Neural cell (in vitro differentiated cells): ENCODE data around the gene CFAP65. TPM values are rescaled to one million over a fixed set of nuclear protein-coding genes. Genes with fewer than 3 reads are reported as not detected.
A peak's percentile ranks its signal among the peaks of the same experiment; 100 is the strongest.

Experiments
- H2AFZ ChIP-seq: fragments of 200-600, 300-800 bp; sonication (generic), shearing (Covaris generic); 2 replicates; pipeline ENCODE4 v1.6.0; 2014; ENCODE audit warnings: low read depth, mild to moderate bottlenecking, antibody characterized with exemption, low read length, moderate library complexity
- H3F3A ChIP-seq: fragments of 200-600 bp; shearing (Covaris generic); 2 replicates; pipeline ENCODE4 v1.6.1; 2016; ENCODE audit warnings: mild to moderate bottlenecking, moderate library complexity, mixed read lengths, antibody characterized with exemption, low read length; ENCODE audit not compliant: insufficient read depth, poor library complexity, severe bottlenecking
- H3K27ac ChIP-seq: fragments of 200-600, 300-800 bp; sonication (generic), shearing (Covaris generic); 2 replicates; pipeline ENCODE4 v1.5.1; 2014; ENCODE audit warnings: mild to moderate bottlenecking, low read length, moderate library complexity
- H3K27me3 ChIP-seq: fragments of 300-800, 200-600 bp; sonication (generic), shearing (Covaris generic); 2 replicates; pipeline ENCODE4 v1.6.0; 2014; ENCODE audit warnings: mild to moderate bottlenecking, low read depth, low read length, moderate library complexity; ENCODE audit not compliant: insufficient read depth
- H3K36me3 ChIP-seq: fragments of 300-800, 200-600 bp; sonication (generic), shearing (Covaris generic); 2 replicates; pipeline ENCODE4 v1.5.1; 2014; ENCODE audit warnings: mild to moderate bottlenecking, antibody characterized with exemption, low read length, moderate library complexity; ENCODE audit not compliant: insufficient read depth
- H3K4me2 ChIP-seq: fragments of 300-800, 200-600 bp; sonication (generic), shearing (Covaris generic); 2 replicates; pipeline ENCODE4 v1.6.0; 2014; ENCODE audit warnings: mild to moderate bottlenecking, low read length
- H3K4me3 ChIP-seq: fragments of 300-800, 200-600 bp; sonication (generic), shearing (Covaris generic); 2 replicates; pipeline ENCODE4 v1.5.1; 2014; ENCODE audit warnings: mild to moderate bottlenecking, low read length, moderate library complexity
- H3K79me2 ChIP-seq: fragments of 200-600 bp; shearing (Covaris generic); replicated peaks from 2 replicates; pipeline ENCODE4 v1.6.0; 2014; ENCODE audit warnings: mild to moderate bottlenecking, low read length, moderate library complexity; ENCODE audit not compliant: insufficient read depth
- H3K9ac ChIP-seq: fragments of 300-800, 200-600 bp; sonication (generic), shearing (Covaris generic); 2 replicates; pipeline ENCODE4 v1.6.1; 2016; ENCODE audit warnings: mild to moderate bottlenecking, low read length, mixed read lengths
- H3K9me2 ChIP-seq: fragments of 200-600 bp; shearing (Covaris generic); 2 replicates; pipeline ENCODE4 v1.6.1; 2016; ENCODE audit warnings: mild to moderate bottlenecking, low read length, mixed read lengths; ENCODE audit not compliant: insufficient read depth
- H3K9me3 ChIP-seq: fragments of 200-600, 300-800 bp; sonication (generic), shearing (Covaris generic); 2 replicates; pipeline ENCODE4 v1.6.1; 2016; ENCODE audit warnings: mild to moderate bottlenecking, mixed run types, low read length, moderate library complexity, mixed read lengths
- H4K20me1 ChIP-seq: fragments of 200-600 bp; shearing (Covaris generic); 2 replicates; pipeline ENCODE4 v1.6.1; 2016; ENCODE audit warnings: mild to moderate bottlenecking, mixed run types; ENCODE audit not compliant: insufficient read depth
- EP300 ChIP-seq: fragments of 450-650 bp; conservative IDR thresholded peaks from 2 replicates; pipeline ENCODE4 v1.6.1; 2014; ENCODE audit warnings: antibody characterized with exemption, mild to moderate bottlenecking, moderate library complexity; ENCODE audit not compliant: poor library complexity, severe bottlenecking
- EZH2 ChIP-seq: fragments of 200-600, 300-800 bp; shearing (Covaris generic), sonication (generic); IDR thresholded peaks from 2 replicates; pipeline ENCODE4 v1.6.1; 2014; ENCODE audit warnings: antibody characterized with exemption, low read length, borderline replicate concordance, mild to moderate bottlenecking; ENCODE audit not compliant: insufficient read depth, poor library complexity, severe bottlenecking
- MXI1 ChIP-seq: fragments of 450-650 bp; conservative IDR thresholded peaks from 2 replicates; pipeline ENCODE4 v1.6.1; 2014; ENCODE audit warnings: antibody characterized with exemption, mild to moderate bottlenecking; ENCODE audit not compliant: poor library complexity, severe bottlenecking
- POLR2AphosphoS5 ChIP-seq: IDR thresholded peaks from 2 replicates; pipeline ENCODE4 v1.6.1; 2012
- RAD21 ChIP-seq: fragments of 450-650 bp; conservative IDR thresholded peaks from 2 replicates; pipeline ENCODE4 v1.6.1; 2014; ENCODE audit warnings: antibody characterized with exemption, mild to moderate bottlenecking, moderate library complexity
- SMC3 ChIP-seq: fragments of 450-650 bp; conservative IDR thresholded peaks from 2 replicates; pipeline ENCODE4 v1.6.1; 2014; ENCODE audit warnings: antibody characterized with exemption, mild to moderate bottlenecking, moderate library complexity; ENCODE audit not compliant: poor library complexity
- TAF1 ChIP-seq: IDR thresholded peaks from 2 replicates; pipeline ENCODE4 v1.6.1; 2012; ENCODE audit warnings: low read depth
- polyA plus RNA-seq: library from polyadenylated mRNA; depleted of rRNA; stranded (reverse); fragments of >200 nt; gene quantifications from 2 replicates; pipeline ENCODE4 v1.2.3, GENCODE V29; 2014
- TF ChIP-seq, protein P1 (sequence below): IDR thresholded peaks from 2 replicates; pipeline ENCODE4 v1.6.1; 2012; ENCODE audit warnings: borderline replicate concordance
- TF ChIP-seq, protein P2 (sequence below): fragments of 450-650 bp; IDR thresholded peaks from 2 replicates; pipeline ENCODE4 v1.5.1; 2014; ENCODE audit warnings: antibody characterized with exemption, mild to moderate bottlenecking, moderate library complexity; ENCODE audit not compliant: poor library complexity, severe bottlenecking

The CFAP65 gene
- polyA plus RNA-seq, 1 donor from 2014 or later: 1.1 TPM

DNA sequence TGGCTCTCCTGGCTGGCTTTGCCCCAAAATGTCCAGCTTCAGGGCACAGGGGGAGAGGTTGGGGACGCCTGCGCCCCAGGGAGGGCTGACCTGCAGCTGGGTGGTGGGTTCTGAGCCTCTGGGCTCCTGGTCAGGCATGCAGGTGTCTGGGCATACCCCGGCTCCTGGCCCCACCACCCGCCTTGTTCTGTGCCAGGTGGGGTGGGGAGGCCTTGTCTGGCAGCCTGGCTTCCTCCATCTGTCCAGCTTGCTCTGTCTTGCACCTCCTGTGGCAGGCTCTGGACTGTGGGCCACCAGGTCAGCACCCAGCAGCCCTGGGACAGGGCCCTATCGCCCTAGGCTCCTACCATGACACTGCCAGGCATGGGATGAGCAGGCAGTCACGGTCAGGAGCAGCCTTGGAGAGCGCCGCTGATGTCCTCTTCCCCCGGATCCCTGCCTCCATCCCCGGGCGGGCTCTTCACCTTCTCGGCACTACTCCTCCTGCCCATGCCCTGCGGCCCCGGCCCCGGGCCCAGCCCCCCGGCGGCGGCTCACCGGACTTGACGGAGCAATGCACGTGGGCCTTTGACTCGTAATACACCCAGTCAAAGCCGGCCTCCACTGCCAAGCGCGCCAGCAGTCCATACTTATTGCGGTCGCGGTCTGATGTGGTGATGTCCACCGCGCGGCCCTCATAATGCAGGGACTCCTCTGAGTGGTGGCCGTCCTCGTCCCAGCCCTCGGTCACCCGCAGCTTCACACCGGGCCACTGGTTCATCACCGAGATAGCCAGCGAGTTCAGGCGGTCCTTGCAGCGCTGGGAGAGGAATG is 15.8 kb upstream of the CFAP65 start:
- no peak overlapping the region for H2AFZ ChIP-seq
- H3K27ac ChIP-seq: no peak overlapping the region
- H3K9me3 ChIP-seq: no peaks in the 10 kb centered on the region
- no peaks in the 10 kb centered on the region for H3K36me3 ChIP-seq
- no peak overlapping the region for H3K9ac ChIP-seq
- no peaks in the 10 kb centered on the region for H3K79me2 ChIP-seq
- H3K9me2 ChIP-seq: no peaks in the 10 kb centered on the region
- no peaks in the 10 kb centered on the region for H4K20me1 ChIP-seq
- TF ChIP-seq, protein P1, sequence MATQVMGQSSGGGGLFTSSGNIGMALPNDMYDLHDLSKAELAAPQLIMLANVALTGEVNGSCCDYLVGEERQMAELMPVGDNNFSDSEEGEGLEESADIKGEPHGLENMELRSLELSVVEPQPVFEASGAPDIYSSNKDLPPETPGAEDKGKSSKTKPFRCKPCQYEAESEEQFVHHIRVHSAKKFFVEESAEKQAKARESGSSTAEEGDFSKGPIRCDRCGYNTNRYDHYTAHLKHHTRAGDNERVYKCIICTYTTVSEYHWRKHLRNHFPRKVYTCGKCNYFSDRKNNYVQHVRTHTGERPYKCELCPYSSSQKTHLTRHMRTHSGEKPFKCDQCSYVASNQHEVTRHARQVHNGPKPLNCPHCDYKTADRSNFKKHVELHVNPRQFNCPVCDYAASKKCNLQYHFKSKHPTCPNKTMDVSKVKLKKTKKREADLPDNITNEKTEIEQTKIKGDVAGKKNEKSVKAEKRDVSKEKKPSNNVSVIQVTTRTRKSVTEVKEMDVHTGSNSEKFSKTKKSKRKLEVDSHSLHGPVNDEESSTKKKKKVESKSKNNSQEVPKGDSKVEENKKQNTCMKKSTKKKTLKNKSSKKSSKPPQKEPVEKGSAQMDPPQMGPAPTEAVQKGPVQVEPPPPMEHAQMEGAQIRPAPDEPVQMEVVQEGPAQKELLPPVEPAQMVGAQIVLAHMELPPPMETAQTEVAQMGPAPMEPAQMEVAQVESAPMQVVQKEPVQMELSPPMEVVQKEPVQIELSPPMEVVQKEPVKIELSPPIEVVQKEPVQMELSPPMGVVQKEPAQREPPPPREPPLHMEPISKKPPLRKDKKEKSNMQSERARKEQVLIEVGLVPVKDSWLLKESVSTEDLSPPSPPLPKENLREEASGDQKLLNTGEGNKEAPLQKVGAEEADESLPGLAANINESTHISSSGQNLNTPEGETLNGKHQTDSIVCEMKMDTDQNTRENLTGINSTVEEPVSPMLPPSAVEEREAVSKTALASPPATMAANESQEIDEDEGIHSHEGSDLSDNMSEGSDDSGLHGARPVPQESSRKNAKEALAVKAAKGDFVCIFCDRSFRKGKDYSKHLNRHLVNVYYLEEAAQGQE: no peak
- TF ChIP-seq POLR2AphosphoS5: no peak
- H3K4me2 ChIP-seq: no peak overlapping the region
- peak overlapping the region; percentile 59 for H3K4me3 ChIP-seq
- H3F3A ChIP-seq: no peaks in the 10 kb centered on the region
- H3K27me3 ChIP-seq: peaks cover 96% of the 10 kb centered on the region

DNA sequence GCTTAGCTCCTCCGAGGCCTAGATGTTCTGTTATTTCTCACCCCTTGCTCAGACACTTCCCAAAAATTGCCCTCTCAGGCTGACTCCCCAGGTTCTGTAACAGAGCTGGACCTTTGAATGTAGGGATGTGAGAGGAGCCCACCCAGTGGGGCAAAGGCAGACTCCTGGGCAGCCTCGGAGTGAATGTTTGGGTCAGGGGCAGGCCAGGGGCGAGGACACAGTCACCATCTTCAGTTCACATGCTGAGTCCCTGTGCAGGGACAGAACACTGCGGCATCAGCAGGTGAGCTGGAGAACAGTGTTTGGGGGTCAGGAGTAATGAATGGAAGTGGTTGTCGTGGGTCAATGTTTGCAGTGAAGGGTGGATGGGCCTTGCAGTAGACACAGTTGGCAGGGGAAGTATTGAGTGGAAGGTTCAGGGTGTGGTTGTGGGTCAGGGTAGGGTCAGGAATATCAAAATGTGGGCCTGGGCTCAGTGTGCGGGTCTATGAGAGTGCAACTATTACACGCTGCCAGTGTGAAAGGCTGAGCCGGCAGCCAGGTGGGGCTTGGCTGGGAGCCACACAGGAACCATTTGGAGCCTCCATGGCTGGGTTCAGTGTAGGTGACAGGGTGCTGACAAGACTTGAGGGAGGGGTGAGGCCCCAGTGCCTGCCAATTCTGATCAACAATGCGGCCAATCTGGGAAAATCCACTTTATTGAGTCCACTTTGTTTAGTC is 15.0 kb upstream of the CFAP65 start:
- no peaks in the 10 kb centered on the region for H3F3A ChIP-seq
- no peaks in the 10 kb centered on the region for H3K36me3 ChIP-seq
- TF ChIP-seq RAD21 (no peak), SMC3 (no peak), MXI1 (no peak), POLR2AphosphoS5 (no peak), EP300 (no peak), TAF1 (no peak), EZH2 (no peak)
- TF ChIP-seq, protein P2, sequence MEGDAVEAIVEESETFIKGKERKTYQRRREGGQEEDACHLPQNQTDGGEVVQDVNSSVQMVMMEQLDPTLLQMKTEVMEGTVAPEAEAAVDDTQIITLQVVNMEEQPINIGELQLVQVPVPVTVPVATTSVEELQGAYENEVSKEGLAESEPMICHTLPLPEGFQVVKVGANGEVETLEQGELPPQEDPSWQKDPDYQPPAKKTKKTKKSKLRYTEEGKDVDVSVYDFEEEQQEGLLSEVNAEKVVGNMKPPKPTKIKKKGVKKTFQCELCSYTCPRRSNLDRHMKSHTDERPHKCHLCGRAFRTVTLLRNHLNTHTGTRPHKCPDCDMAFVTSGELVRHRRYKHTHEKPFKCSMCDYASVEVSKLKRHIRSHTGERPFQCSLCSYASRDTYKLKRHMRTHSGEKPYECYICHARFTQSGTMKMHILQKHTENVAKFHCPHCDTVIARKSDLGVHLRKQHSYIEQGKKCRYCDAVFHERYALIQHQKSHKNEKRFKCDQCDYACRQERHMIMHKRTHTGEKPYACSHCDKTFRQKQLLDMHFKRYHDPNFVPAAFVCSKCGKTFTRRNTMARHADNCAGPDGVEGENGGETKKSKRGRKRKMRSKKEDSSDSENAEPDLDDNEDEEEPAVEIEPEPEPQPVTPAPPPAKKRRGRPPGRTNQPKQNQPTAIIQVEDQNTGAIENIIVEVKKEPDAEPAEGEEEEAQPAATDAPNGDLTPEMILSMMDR: no peak
- TF ChIP-seq, protein P1: no peak
- no peak overlapping the region for H3K4me3 ChIP-seq
- H3K4me2 ChIP-seq: no peak overlapping the region
- no peak overlapping the region for H3K9ac ChIP-seq
- H4K20me1 ChIP-seq: no peaks in the 10 kb centered on the region
- no peaks in the 10 kb centered on the region for H3K9me2 ChIP-seq
- H3K9me3 ChIP-seq: no peaks in the 10 kb centered on the region
- H3K27me3 ChIP-seq: peaks cover 96% of the 10 kb centered on the region
- H3K79me2 ChIP-seq: no peaks in the 10 kb centered on the region
- no peak overlapping the region for H2AFZ ChIP-seq
- H3K27ac ChIP-seq: no peak overlapping the region
